ENCODE measurements around the gene MYO9B.

Gene MYO9B

GRCh38 chr19:17246681-17247425 lies 171.3 kb downstream of the MYO9B start:
- no peak for DNase-seq

GRCh38 chr19:17248011-17248776 lies 172.6 kb downstream of the MYO9B start:
- no peak for DNase-seq

GRCh38 chr19:17249887-17250548 lies 174.4 kb downstream of the MYO9B start:
- no peak for DNase-seq

GRCh38 chr19:17254636-17255035 lies 179.1 kb downstream of the MYO9B start:
- no peak for DNase-seq

GRCh38 chr19:17255150-17255621 lies 179.6 kb downstream of the MYO9B start:
- DNase-seq: no peak

- no peak for DNase-seq
Observed at GRCh38 chr19:17256130-17256529, 180.6 kb downstream of the MYO9B start.

GRCh38 chr19:17259118-17259780 lies 183.7 kb downstream of the MYO9B start:
- DNase-seq: no peak

GRCh38 chr19:17259934-17260333 lies 184.4 kb downstream of the MYO9B start:
- no peak for DNase-seq

GRCh38 chr19:17260842-17261325 lies 185.3 kb downstream of the MYO9B start:
- DNase-seq: peak; percentile 37

GRCh38 chr19:17262557-17262956 lies 187.0 kb downstream of the MYO9B start:
- DNase-seq: no peak

All from NCI-H1436 treated with DMSO at 0.1 percent for 48 hours (cell line).